GM21576 (cell line): Measurements from ENCODE around the gene CDCA4.

Experiments
- ATAC-seq: cut with Tn5 transposase; IDR thresholded peaks from one replicate; pipeline ENCODE4 v1.9.1; 2021; ENCODE audit warnings: mild to moderate bottlenecking, moderate library complexity; ENCODE audit not compliant: unreplicated experiment

CDCA4 gene

GRCh38 chr14:104993306-104993705 is 27.6 kb downstream of the CDCA4 start:
- no peak for ATAC-seq

- ATAC-seq: no peak
Measured at GRCh38 chr14:104992501-104992900, 28.4 kb downstream of the CDCA4 start.

- no peak for ATAC-seq
Measured at GRCh38 chr14:104991896-104992230, 29.0 kb downstream of the CDCA4 start.

- ATAC-seq: no peak
Measured at GRCh38 chr14:104989951-104990303, 31.0 kb downstream of the CDCA4 start.

- no peak for ATAC-seq
Measured at GRCh38 chr14:104989236-104989950, 31.5 kb downstream of the CDCA4 start.

GRCh38 chr14:104986487-104987164 is 34.3 kb downstream of the CDCA4 start:
- ATAC-seq: no peak

GRCh38 chr14:104985675-104986486 is 35.0 kb downstream of the CDCA4 start, which contains the start of gene CLBA1:
CLBA1 (plus strand) TSS chr14:104985788; CDS start chr14:104986432, 644 bp downstream.
- ATAC-seq: peak; percentile 88

GRCh38 chr14:104984056-104984894 is 36.6 kb downstream of the CDCA4 start:
- ATAC-seq: no peak

- ATAC-seq: no peak
Measured at GRCh38 chr14:104983231-104983721, 37.6 kb downstream of the CDCA4 start.

GRCh38 chr14:104982548-104983230 is 38.2 kb downstream of the CDCA4 start:
- ATAC-seq: no peak

GRCh38 chr14:104981699-104982541 is 39.0 kb downstream of the CDCA4 start:
- ATAC-seq: no peak

GRCh38 chr14:104980611-104981531 is 40.0 kb downstream of the CDCA4 start:
- no peak for ATAC-seq

- ATAC-seq: no peak
Measured at GRCh38 chr14:104979758-104980610, 40.9 kb downstream of the CDCA4 start.

GRCh38 chr14:104978746-104979691 is 41.9 kb downstream of the CDCA4 start:
- ATAC-seq: no peak

GRCh38 chr14:104977681-104978653 is 42.9 kb downstream of the CDCA4 start, which contains the start of gene AHNAK2:
AHNAK2 (minus strand) TSS chr14:104978374; CDS start chr14:104978237, 137 bp downstream.
- no peak for ATAC-seq
